ENCODE data around the gene PIP5KL1. TPM values are rescaled to one million over a fixed set of nuclear protein-coding genes. Genes with fewer than 3 reads are reported as not detected.

The PIP5KL1 gene
- total and polyA plus RNA-seq, 7 experiments from 2014 or later, result 0.17 to 2.9 (median 1.9) TPM; not detected in 1

- no peak overlapping the region for H3K27ac ChIP-seq (ENCODE audit: low read depth, low read length)
- CTCF ChIA-PET, result interaction anchor here (0.6 to 2.1 kb wide), 11 partner anchors 11 to 176 kb away, joined by 3 to 10 read pairs (median 3); partner anchors contain the start of gene TOR2A
- H3K4me3 ChIP-seq (ENCODE audit: low read length), result no peak overlapping the region
- peaks cover 4 to 20% (median 7%) of the 10 kb centered on the region in 5 donors for H3K36me3 Mint-ChIP-seq
- H3K4me1 Mint-ChIP-seq, result peaks cover 23 to 50% (median 40%) of the 10 kb centered on the region in 7 donors
- peak overlapping the region in 2 of 10 donors; percentile 37 to 77 for H3K4me3 Mint-ChIP-seq
- H3K9me3 Mint-ChIP-seq, result no peaks in the 10 kb centered on the region
- ATAC-seq, result no peak
- peak in 1 of 9 donors; percentile 3 for DNase-seq
- intact Hi-C loops (cut with micrococcal nuclease), result loop anchor here in 1 of 2 donors (1.0 kb wide), 1 partner anchor 175 kb away; the partner anchor contains the start of gene TOR2A
- no peaks in the 10 kb centered on the region for H3K9me3 ChIP-seq (ENCODE audit: control insufficient read depth in 2 of 3, low read length in 3 of 3)
- POLR2A ChIA-PET, result interaction anchor here (0.6 kb wide), 1 partner anchor 38 kb away, joined by 3 read pairs; no protein-coding TSS in a partner anchor
- no peaks in the 10 kb centered on the region for H3K27me3 ChIP-seq (ENCODE audit: control insufficient read depth in 2 of 2, insufficient read depth in 2 of 2, low read length in 2 of 2)
- H3K4me1 ChIP-seq (ENCODE audit: control insufficient read depth in 2 of 2, insufficient read depth in 2 of 2, low read length in 2 of 2), result peaks cover 26 to 33% of the 10 kb centered on the region in 2 donors
- H3K36me3 ChIP-seq (ENCODE audit: control insufficient read depth in 2 of 3, insufficient read depth in 3 of 3, low read length in 3 of 3), result peaks cover 0 to 56% (median 0%) of the 10 kb centered on the region in 3 experiments
- no peaks in the 10 kb centered on the region for H3K27me3 Mint-ChIP-seq
- H3K27ac Mint-ChIP-seq, result peak overlapping the region; percentile 69 to 95 (median 83)
Observed at GRCh38 chr9:127910613-127911205, 19.9 kb downstream of the PIP5KL1 start.

DNA sequence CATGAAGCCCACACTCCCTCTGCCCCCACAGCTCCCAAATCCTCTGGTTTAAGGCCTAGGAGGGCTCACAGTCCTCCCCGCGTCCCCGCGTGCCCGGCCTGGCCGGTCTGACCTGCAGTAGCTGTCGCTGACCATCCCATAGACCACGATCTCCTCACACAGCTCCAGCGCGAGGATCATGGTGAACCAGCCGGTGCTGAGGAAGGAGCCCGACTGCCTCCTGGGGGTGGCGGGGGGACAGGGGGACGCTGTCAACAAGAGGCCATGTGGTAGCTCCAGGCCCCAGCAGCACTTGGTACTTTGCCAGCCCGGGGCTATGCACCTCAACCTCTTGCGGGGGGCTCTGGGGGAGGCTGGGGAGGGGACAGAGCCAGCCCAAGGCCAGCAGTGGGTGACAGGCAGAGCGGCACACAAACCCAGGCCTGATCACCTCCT, 20.7 kb downstream of the PIP5KL1 start:
- Histone ChIP-seq H3K4me1 (ENCODE audit: control insufficient read depth in 2 of 2, insufficient read depth in 2 of 2, low read length in 2 of 2) (peaks cover 20 to 32% of the 10 kb centered on the region in 2 donors), H3K27me3 (ENCODE audit: control insufficient read depth in 2 of 2, insufficient read depth in 2 of 2, low read length in 2 of 2) (no peaks in the 10 kb centered on the region), H3K36me3 (ENCODE audit: control insufficient read depth in 2 of 3, insufficient read depth in 3 of 3, low read length in 3 of 3) (peaks cover 0 to 55% (median 0%) of the 10 kb centered on the region in 3 experiments), H3K4me3 (ENCODE audit: low read length) (no peak overlapping the region), H3K27ac (ENCODE audit: low read depth, low read length) (no peak overlapping the region), H3K9me3 (ENCODE audit: control insufficient read depth in 2 of 3, low read length in 3 of 3) (no peaks in the 10 kb centered on the region)
- Mint-ChIP-seq H3K36me3 (peaks cover 4 to 20% (median 7%) of the 10 kb centered on the region in 5 donors), H3K4me1 (peaks cover 24 to 51% (median 38%) of the 10 kb centered on the region in 7 donors), H3K9me3 (no peaks in the 10 kb centered on the region), H3K4me3 (no peak overlapping the region), H3K27me3 (no peaks in the 10 kb centered on the region), H3K27ac (peak overlapping the region in 5 of 9 donors; percentile 28 to 92 (median 60))
- DNase-seq (no peak), ATAC-seq (no peak)
- ChIA-PET CTCF (interaction anchor here (0.9 to 2.1 kb wide), 8 partner anchors 12 to 175 kb away, joined by 3 to 10 read pairs (median 4); partner anchors contain the start of gene TOR2A), POLR2A (interaction anchor here (0.7 kb wide), 1 partner anchor 106 kb away, joined by 3 read pairs; no protein-coding TSS in a partner anchor)
- intact Hi-C loops (cut with micrococcal nuclease), result loop anchor here (1.0 to 5.0 kb wide), 3 partner anchors 43 to 458 kb away; partner anchors contain the start of genes LRSAM1 (in 1 of the 2), RPL12 (in 1 of the 2) and TOR2A (in 1 of the 2)

GRCh38 chr9:127908660-127908926, 22.0 kb downstream of the PIP5KL1 start:
- POLR2A ChIA-PET, result interaction anchor here (1.0 kb wide), 1 partner anchor 22 kb away, joined by 3 read pairs; the partner anchor contains the start of gene PIP5KL1
- Histone ChIP-seq H3K27ac (ENCODE audit: low read depth, low read length) (peak overlapping the region; percentile 95), H3K27me3 (ENCODE audit: control insufficient read depth in 2 of 2, insufficient read depth in 2 of 2, low read length in 2 of 2) (no peaks in the 10 kb centered on the region), H3K9me3 (ENCODE audit: control insufficient read depth in 2 of 3, low read length in 3 of 3) (no peaks in the 10 kb centered on the region), H3K36me3 (ENCODE audit: control insufficient read depth in 2 of 3, insufficient read depth in 3 of 3, low read length in 3 of 3) (peaks cover 0 to 48% (median 0%) of the 10 kb centered on the region in 3 experiments), H3K4me1 (ENCODE audit: control insufficient read depth in 2 of 2, insufficient read depth in 2 of 2, low read length in 2 of 2) (peaks cover 24 to 36% of the 10 kb centered on the region in 2 donors), H3K4me3 (ENCODE audit: low read length) (no peak overlapping the region)
- ATAC-seq (no peak), DNase-seq (no peak)
- H3K9me3 Mint-ChIP-seq, result no peaks in the 10 kb centered on the region
- no peaks in the 10 kb centered on the region for H3K27me3 Mint-ChIP-seq
- peak overlapping the region in 4 of 9 donors; percentile 43 to 99 (median 72) for H3K27ac Mint-ChIP-seq
- H3K4me3 Mint-ChIP-seq, result no peak overlapping the region
- intact Hi-C loops (cut with micrococcal nuclease), result loop anchor here (5.0 kb wide), 2 partner anchors 41 to 456 kb away; partner anchors contain the start of genes LRSAM1 (in 1 of the 2) and RPL12 (in 1 of the 2)
- H3K36me3 Mint-ChIP-seq, result peaks cover 4 to 21% (median 7%) of the 10 kb centered on the region in 5 donors
- peaks cover 33 to 54% (median 47%) of the 10 kb centered on the region in 7 donors for H3K4me1 Mint-ChIP-seq
- CTCF ChIA-PET, result no interaction called here

DNA sequence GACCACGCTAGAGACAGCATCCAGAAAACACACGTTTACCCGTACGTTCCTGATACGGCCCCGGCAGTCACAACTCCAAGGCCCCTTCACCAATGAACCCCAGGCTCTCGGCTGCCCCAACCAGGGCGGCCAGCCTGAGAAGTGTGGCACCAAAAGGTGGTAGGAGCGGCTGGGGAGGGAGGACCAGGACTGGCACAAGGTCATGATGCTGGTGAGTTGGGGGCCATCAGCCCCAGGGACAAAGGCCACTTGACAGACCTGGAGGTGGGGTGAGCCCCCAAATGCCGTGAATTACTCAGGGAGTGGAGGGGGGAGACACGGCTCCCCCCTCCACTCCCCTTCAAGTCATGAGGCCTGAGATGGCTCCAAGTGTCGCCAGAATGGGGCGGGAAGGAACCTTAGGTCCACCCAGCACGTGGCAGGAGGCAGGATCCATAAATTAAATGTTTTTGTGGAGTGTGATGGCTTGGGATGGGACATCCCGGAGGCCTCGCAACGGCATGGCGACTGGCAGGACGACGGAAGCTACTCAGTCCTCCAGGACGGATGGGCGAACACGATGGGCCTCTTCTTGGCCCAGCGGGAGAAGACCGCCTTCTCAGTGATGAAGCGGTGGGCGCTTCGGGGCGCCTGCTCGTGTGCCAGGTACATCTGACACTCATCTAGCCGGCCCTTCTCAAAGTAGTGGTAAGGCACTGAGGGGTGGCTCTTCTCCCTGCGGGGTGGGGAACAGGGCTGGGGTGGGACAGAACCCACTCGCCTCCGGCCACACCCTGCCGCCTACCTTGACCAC, 22.5 kb downstream of the PIP5KL1 start:
- CTCF ChIA-PET, result no interaction called here
- H3K4me1 ChIP-seq (ENCODE audit: control insufficient read depth in 2 of 2, insufficient read depth in 2 of 2, low read length in 2 of 2), result peaks cover 29 to 41% of the 10 kb centered on the region in 2 donors

GRCh38 chr9:127905788-127906191, 24.8 kb downstream of the PIP5KL1 start:
- H3K9me3 Mint-ChIP-seq, result no peaks in the 10 kb centered on the region
- Histone ChIP-seq H3K27me3 (ENCODE audit: control insufficient read depth in 2 of 2, insufficient read depth in 2 of 2, low read length in 2 of 2) (no peaks in the 10 kb centered on the region), H3K4me3 (ENCODE audit: low read length) (peak overlapping the region; percentile 72), H3K9me3 (ENCODE audit: control insufficient read depth in 2 of 3, low read length in 3 of 3) (no peaks in the 10 kb centered on the region), H3K27ac (ENCODE audit: low read depth, low read length) (peak overlapping the region; percentile 95), H3K4me1 (ENCODE audit: control insufficient read depth in 2 of 2, insufficient read depth in 2 of 2, low read length in 2 of 2) (peaks cover 30 to 43% of the 10 kb centered on the region in 2 donors), H3K36me3 (ENCODE audit: control insufficient read depth in 2 of 3, insufficient read depth in 3 of 3, low read length in 3 of 3) (peaks cover 0 to 26% (median 0%) of the 10 kb centered on the region in 3 experiments)
- intact Hi-C loops (cut with micrococcal nuclease), result loop anchor here (1.0 to 5.0 kb wide), 8 partner anchors 12 to 453 kb away; partner anchors contain the start of genes ST6GALNAC4 (in 2 of the 2), FPGS (in 1 of the 2), LRSAM1 (in 1 of the 2) and RPL12 (in 1 of the 2)
- no peaks in the 10 kb centered on the region for H3K27me3 Mint-ChIP-seq
- ChIA-PET POLR2A (interaction anchor here (0.6 to 7.4 kb wide), 26 partner anchors 9 to 355 kb away, joined by 3 to 81 read pairs (median 4); partner anchors contain the start of genes CDK9, DPM2, ENG and NAIF1), CTCF (interaction anchor here (0.6 to 2.3 kb wide), 6 partner anchors 11 to 1210 kb away, joined by 3 to 12 read pairs (median 4); partner anchors contain the start of genes ST6GALNAC4 and TOR2A)
- DNase-seq (peak in 8 of 9 donors; percentile 61 to 87 (median 72)), ATAC-seq (peak; percentile 80)
- peak overlapping the region; percentile 86 to 98 (median 94) for H3K4me3 Mint-ChIP-seq
- peak overlapping the region; percentile 96 to 100 (median 99) for H3K27ac Mint-ChIP-seq
- H3K36me3 Mint-ChIP-seq, result peaks cover 1 to 13% (median 3%) of the 10 kb centered on the region in 5 donors
- H3K4me1 Mint-ChIP-seq, result peaks cover 38 to 65% (median 50%) of the 10 kb centered on the region in 7 donors

More for the DNA sequence above, 22.5 kb downstream of the PIP5KL1 start:
- Mint-ChIP-seq H3K27ac (peak overlapping the region; percentile 69 to 100 (median 99)), H3K4me3 (peak overlapping the region in 1 of 10 donors; percentile 50), H3K9me3 (no peaks in the 10 kb centered on the region), H3K36me3 (peaks cover 4 to 22% (median 7%) of the 10 kb centered on the region in 5 donors), H3K27me3 (no peaks in the 10 kb centered on the region), H3K4me1 (peaks cover 39 to 59% (median 52%) of the 10 kb centered on the region in 7 donors)
- no peak overlapping the region for H3K4me3 ChIP-seq (ENCODE audit: low read length)
- POLR2A ChIA-PET, result interaction anchor here (1.0 to 7.4 kb wide), 4 partner anchors 8 to 122 kb away, joined by 3 to 81 read pairs (median 22); partner anchors contain the start of genes CDK9, PIP5KL1 and ST6GALNAC4
- peaks cover 0 to 46% (median 0%) of the 10 kb centered on the region in 3 experiments for H3K36me3 ChIP-seq (ENCODE audit: control insufficient read depth in 2 of 3, insufficient read depth in 3 of 3, low read length in 3 of 3)
- ATAC-seq, result no peak
- intact Hi-C loops (cut with micrococcal nuclease), result loop anchor here (5.0 kb wide), 2 partner anchors 41 to 456 kb away; partner anchors contain the start of genes LRSAM1 (in 1 of the 2) and RPL12 (in 1 of the 2)
- peak overlapping the region; percentile 95 for H3K27ac ChIP-seq (ENCODE audit: low read depth, low read length)
- DNase-seq, result no peak
- no peaks in the 10 kb centered on the region for H3K9me3 ChIP-seq (ENCODE audit: control insufficient read depth in 2 of 3, low read length in 3 of 3)
- no peaks in the 10 kb centered on the region for H3K27me3 ChIP-seq (ENCODE audit: control insufficient read depth in 2 of 2, insufficient read depth in 2 of 2, low read length in 2 of 2)

Measured in naive thymus-derived CD4-positive, alpha-beta T cell (primary cell).